HG02759 (cell line): Measurements from ENCODE around the gene PLCB2.
A peak's percentile ranks its signal among the peaks of the same experiment; 100 is the strongest.

Experiments
- ATAC-seq: cut with Tn5 transposase; IDR thresholded peaks from one replicate; pipeline ENCODE4 v1.9.1; 2021; ENCODE audit warnings: mild to moderate bottlenecking, moderate library complexity; ENCODE audit not compliant: unreplicated experiment

PLCB2 gene

DNA sequence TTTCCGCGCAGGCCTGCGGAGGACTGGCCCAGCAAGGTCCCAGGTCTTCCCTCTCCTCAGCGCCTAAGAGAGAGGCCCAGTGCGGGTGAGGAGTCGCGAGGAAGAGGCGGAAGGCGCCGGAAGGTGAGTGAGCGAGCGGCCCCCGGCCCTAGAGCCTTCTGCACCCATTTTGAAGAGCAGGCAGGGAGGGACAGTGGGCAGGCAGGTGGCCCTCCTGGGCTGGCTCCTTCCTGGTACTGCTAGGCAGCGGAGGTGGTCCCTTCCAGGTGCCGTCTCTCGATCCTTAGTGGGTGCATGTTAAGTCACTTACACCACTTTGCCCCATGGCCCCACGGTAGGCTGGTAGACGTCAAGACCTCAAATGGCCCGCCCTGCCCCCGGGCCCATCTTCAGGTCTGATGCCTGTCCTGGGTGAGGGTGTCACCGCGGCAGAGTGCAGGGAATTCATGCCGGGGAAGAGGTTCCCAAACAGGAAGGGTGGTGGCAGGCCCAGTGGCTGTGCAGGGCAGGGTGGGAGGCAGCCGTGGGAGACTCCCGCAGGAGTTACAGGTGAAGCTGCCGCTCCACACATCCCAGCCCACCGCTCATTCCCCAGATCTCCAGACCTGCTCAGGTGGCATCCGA, 54.5 kb downstream of the PLCB2 start:
- ATAC-seq: peak; percentile 14

DNA sequence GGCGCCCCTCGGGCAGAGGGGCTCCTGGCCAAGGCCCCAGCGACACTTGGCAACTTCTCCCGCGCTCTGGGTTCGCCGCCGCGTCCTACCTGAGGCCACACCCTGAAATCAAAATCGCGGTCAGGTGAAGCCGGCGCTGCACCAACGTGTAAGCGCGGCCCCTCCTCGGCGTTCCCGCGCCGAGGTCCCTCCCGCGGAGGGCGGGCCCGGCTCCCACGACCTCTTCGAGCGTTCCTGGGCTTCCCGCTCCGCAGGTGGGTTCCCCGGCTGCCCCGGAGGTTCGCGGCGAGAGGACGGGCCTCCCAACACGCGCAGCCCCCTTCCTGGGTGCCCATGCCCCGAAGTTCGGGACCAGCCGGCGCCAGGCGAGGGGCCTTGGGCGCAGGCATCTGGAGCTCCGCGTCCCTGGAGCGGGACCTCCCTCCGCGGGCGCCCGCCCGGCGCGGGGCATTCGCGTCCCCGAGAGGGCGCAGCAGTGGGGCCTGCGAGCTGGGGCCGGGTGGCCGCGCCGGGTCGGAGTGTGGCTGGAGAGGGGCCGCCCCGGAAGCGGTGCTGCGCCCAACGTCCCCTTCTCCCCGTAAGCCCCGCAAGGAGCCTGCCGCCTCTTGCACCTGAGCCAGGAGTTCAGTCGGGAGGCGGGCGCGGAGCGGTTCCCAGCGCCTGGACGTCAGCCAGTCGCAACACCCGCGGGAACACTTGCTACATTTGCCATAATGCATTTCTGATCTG, 55.1 kb downstream of the PLCB2 start:
- ATAC-seq: peak; percentile 59

DNA sequence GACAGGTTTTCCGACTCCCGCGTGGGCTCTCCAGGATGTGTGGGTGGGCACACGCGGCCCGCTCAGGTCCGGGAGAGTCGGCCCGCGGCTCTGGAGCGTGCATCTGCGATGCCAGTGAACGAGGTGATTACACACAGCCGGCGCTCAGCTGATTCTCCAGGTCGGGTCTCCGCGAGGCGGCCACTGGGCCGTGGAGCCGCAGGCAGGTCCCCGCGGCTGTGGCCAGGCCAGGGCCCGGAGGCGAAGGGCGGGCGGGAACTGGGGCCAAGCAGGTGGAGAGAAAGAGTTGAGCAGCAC, 55.6 kb downstream of the PLCB2 start:
- no peak for ATAC-seq

DNA sequence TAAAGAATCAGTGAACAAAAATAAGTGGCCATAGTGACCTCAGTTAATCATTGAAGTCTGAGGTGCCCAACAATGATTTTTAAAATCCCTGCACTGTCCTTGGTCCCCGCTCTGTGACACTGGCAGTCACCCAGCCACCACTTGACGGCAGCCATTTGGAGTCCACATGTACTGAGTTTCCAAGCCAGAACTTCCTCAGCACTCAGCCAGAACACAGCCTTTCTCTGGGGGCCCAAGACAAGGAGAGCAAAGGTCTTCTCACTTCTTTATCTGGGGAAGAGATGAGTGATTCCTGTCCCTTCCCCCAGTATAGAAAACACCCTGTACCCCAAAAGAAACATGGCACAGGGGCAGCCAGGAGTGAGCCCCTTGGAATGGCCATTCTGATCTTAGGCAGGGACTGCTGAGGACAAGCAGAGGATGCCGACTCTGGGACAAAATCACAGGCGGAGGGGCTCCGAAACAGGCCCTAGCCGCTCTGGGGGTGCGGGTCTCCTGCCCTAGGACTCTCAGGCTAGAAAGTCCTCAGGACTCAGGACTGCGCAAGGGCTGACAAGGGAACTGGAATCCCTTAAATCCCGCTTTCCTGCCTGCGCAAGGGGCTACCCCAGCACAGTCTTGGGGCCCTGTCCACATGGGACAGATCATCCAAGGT, 56.1 kb downstream of the PLCB2 start:
- no peak for ATAC-seq

DNA sequence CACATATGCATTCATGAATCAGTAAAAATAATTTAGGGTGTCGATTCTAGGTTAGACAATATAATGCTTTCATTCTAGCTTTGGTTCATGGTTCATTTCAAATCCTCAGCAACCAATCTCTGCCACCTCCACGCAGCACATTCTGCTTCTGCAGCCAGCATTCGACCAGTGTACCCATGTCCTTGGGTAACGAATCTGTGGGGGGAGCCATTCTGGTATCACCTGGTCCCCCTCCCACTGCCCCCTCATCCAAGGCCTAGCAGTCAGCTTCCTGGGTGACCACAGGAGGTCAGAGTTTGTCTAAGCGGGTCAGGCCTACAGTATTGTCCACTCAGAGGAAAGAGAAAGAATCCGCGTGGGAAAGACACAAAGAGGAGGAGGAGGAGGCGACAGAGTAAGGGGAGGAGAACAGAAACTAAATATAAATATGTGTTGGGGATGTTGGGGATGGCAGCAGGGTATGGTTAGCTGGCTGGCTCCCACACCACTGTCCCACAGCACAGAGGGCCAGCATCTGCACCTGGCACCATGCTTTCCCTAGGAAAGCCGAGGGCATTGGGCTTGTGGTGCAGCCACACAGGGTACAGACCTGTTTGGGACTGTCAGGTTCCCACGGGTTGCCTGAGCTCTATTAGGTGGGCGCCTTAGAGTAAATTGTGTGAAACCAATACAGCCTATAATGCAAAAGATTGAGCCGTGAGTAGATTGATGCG, 56.8 kb downstream of the PLCB2 start:
- no peak for ATAC-seq

- no peak for ATAC-seq
Measured at GRCh38 chr15:40250304-40250656, 57.5 kb downstream of the PLCB2 start.

DNA sequence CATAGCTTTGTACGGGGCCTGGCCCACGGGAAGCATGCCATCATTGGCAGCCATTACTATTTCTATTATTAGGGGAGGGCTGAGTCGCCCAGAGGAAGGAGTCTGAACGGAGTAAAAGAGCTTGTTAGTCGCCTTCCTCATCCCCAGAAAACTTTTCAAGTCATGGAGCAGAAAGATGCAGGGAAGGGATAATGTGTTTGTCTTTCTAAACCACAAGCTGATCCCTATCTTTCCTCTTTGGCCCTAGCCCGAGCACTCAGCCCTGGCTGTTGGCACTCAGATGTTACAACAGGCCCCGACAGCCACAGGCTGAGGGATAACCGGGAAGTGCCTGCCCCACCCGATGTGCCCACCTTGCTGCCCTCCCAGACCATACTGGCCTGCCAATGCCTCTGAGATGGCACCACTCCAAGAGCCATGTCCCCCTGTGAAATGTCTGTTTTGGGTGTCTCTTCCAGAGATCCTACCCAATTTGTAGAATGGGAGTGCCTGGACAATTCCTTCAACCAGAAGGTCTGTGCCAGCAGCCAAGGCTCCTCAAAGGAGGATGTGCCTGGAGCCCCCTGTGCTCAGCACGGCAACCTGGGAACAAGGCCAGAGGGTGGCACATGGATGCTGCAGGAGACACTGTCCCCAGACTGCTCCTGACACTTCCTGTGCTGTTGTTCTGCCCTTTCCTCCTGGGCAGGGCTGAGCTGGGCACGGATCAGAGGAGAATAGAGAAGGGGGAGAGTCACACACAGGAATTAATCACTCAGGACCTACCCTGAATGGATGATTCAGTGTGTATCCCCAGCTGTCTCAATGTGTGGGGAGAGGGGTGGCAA, 58.0 kb downstream of the PLCB2 start:
- ATAC-seq: no peak

DNA sequence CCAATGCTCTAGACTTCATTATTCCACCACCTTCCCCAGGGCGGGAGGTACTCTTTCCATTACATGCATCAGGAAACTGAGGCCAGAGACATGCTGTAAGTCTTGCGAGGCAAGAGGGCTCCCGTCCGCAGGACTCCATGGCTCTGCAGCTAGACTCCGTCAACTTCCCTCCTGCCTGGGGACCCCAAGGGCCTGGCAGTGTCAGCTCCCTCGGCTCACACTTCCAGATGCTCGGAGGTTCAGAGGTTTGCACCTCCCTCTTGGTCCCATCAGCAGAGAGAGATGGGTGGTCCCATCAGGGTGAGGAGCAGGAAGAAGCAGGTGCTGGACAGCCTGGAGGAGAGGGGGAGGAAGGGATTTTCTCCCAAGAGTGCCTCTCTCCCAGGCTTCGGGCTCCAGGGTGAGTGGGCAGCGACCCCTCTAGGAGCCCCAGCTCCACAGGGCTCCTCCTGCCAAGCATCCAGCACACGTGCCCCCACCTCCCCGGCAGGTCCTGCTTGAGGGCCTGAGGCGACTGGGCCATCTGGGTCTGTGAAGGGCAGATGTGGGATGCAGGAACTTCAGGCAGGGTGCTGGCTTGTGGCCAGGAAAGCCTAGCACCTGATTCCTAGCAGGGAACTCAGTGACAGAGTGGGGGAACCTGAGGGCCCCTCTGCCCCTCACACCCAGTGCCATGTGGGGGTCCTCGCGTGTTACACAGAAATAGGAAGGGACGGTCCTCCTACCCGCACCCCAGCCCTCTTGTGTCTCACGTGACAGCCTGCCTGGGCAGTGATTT, 59.5 kb downstream of the PLCB2 start:
- ATAC-seq: no peak

DNA sequence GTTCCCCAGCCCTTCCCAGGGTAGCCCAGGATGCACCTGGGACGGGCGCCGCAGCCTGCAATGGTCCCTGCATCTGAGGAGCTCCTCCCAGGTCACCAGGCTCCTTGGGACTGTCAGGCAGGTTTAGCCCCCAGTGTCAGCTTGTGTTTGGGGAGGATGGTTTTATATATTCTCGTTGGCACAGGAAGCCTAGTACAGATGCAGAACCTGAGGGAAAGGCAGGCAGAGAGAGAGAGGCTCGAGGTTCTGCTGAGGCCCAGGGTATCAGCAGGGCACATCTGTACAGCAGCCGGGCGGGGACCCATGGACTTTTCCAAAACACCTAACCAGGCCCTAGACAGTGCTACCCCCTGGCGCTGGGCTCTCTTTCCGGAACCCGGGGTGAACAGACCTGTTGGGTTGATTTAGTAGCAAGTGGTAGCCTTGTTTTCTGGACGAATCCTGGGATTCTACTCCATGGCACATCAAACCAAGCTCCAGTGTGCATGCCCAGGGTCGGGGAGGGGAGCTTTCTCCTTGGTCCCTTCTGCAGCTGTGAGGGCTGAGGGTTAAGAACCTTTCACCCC, 60.2 kb downstream of the PLCB2 start:
- ATAC-seq: no peak

DNA sequence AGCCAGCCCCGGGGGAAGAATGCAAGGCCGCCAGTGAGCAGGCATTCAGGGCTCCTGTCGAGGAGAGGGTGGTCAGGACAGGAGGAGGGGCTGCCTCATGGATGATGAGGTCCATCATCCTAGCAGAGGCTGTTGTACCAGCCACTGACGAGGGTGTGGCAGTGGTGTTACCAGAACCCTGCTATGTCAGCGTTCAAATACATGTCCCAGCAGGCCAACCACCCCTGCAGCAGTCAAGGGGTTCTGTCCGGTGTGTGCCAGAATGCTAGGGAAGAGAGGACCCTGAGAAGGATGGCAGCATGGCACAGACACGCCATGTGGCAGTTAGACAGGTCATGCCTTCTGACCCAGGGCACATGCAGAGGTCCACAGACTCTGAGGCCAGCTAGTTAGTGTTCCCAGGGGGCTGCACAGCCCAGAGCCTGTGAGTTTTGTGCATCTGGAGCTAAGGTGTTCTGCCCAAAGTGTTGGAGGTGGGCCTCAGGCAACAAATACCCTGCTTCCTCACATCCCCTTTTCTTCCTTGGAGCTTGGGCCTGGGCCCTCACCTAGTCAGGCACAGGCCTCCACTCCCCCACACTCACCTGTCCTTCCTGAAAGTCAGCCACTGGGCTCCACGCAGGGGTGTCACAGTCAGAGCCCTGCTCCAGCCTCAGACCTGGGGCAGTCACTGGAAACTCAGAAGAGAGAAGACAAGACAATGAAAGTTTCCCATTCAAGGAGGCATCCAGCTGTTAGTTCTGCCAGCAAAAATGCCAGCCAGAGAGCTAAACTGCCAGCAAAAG, 61.0 kb downstream of the PLCB2 start:
- ATAC-seq: no peak

DNA sequence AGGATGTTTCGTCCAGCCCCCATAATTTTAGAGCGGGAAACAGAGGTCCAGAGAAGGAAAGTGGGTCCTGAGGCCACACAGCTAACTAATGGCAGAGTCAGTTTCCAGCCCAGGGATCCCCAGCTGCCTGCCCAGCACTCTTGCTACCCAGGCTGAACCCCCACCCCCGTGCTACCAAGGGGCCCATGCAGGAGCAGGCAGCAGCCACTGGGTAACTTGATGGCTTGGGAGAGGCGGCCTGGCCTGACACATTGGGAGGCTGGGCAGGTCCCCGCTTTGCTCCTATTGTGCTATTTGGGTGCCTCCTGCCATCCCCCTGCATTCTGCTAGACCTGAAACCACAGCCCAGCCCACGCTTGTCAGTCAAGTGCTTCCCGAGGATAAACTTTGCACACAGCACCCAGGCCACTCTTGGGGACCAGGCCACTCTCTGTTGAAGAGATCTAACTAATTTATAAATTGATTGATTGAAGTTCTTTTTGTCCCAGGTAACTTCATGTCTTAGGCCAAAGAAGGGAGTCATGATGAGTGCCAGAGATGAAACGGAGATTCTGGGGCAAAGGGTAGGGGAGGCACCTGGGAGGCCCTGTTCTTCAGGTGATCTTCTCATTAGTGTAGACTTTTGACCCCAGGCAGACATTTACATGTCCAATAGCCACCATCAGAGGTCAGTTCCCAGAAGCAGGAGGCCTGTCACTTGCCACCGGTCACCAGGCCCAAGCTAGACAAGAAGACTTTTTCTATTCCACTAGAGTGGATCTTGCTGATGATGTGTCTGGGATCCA, 61.9 kb downstream of the PLCB2 start:
- ATAC-seq: no peak

- no peak for ATAC-seq
Measured at GRCh38 chr15:40244961-40245523, 62.7 kb downstream of the PLCB2 start.

DNA sequence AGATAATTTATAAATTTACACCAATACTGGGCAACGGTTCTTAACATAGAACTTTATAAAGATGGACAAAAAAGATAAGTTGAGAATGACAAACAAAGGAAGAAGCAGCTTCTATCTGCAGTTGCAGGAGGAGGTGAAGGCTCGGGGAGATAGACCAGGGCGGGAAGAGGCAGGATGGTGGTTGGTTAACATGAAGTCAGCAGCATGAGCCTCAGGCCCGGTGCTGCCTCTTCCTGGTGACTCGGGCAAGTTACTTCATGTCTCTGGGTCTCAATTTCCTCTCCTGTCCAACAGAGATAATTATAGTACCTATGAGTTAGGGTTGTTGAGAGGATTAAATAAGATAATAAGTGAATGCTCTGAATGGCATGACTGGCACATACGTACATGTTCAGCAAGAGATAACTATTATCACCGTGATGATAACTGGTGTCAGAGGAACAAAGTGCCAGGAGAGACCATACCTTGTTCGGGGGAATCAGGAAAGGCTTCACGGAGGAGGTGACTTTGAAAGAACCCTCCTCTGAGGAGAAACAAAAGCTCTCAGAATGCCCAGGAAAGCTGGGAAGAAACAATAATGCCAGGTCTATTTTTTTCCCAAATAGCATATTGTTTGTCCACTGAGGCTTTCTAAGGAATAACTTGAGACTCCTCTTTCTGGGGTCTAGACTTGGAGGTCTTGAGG, 64.5 kb downstream of the PLCB2 start:
- no peak for ATAC-seq

- ATAC-seq: no peak
Measured at GRCh38 chr15:40242601-40243000, 65.1 kb downstream of the PLCB2 start.

GRCh38 chr15:40242213-40242599, 65.5 kb downstream of the PLCB2 start:
- ATAC-seq: no peak

DNA sequence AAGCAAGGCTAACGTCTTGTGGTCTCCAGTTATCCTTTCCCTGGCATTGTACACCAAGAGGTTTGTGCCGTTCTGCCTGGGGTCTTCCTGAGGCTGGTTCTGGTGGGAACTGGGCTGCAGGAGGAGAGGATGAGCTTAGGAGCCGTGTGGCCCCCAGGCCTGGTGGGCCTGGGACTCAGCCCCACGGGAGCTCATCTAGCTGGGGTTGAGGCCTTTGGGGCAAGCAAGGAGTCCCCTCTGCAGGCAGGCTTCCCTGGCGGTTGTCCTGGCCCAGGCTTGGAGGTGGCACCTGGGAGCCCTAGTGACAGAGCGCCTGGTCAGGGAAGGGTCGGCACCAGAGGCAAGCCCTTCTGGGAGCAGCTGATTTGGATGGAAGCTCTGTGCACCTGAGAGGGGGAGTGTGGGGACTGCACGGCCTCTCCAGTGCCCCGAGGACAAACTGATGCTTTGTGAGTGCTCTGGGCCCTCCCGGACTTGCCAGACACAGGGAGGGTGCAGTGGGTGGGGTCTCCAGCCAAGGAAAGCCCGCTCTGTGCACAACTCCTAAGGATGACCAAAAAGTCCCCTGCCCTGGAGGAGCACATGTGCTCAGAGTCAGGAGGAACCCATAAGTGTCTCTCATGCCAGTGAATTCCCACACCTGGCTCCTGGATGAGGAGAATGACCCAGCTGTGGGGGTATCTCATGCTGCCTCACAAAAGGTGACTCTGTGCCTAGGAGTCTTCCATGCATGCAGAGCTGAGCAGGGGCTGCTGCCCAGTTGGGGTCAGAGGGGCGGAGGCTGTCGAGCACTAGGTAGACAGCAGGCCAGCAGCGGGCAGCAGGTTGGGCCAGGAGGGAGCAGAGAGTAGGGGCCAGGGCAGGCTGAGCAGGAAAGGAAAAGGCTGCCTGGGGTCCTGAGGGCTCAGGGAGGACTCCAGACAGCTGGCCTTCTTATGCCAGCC, 66.2 kb downstream of the PLCB2 start:
- no peak for ATAC-seq
